Gastroesophageal sphincter (tissue), 4 donors: Measurements from ENCODE around the gene NCF4. TPM values are rescaled to one million over a fixed set of nuclear protein-coding genes. Genes with fewer than 3 reads are reported as not detected.

ENCODE experiments used
- ATAC-seq: fragments of 150-250 bp; one replicate; pipeline ENCODE4 v1.9.1; 2016; ENCODE audit warnings: mild to moderate bottlenecking, moderate library complexity
- H3K27ac ChIP-seq, 4 donors: fragments of 200-600 bp; sonication (generic) in 3 of 4; 1 replicate in 3 of 4; 2 replicates in 1 of 4; pipeline ENCODE4 v1.5.1; 2016 to 2019
- H3K27me3 ChIP-seq: fragments of 200-600 bp; sonication (generic); one replicate; pipeline ENCODE4 v1.5.1; 2019
- H3K36me3 ChIP-seq, 2 donors: fragments of 200-600 bp; sonication (generic); one replicate each; pipeline ENCODE4 v1.5.1; 2019; ENCODE audit warnings: control low read depth in 1 of 2
- H3K4me1 ChIP-seq, 3 donors: fragments of 200-600 bp; sonication (generic); 1 replicate in 2 of 3; 2 replicates in 1 of 3; pipeline ENCODE4 v1.5.1; 2016 to 2019; ENCODE audit warnings: control low read depth in 2 of 3
- H3K4me3 ChIP-seq, 2 donors: fragments of 200-600 bp; sonication (generic); one replicate each; pipeline ENCODE4 v1.5.1; 2019; ENCODE audit warnings: mild to moderate bottlenecking in 1 of 2, moderate library complexity in 1 of 2
- H3K9me3 ChIP-seq, 3 donors: fragments of 200-600 bp; sonication (generic); one replicate each; pipeline ENCODE4 v1.5.1; 2017 to 2019; ENCODE audit warnings: control low read depth in 2 of 3
- EP300 ChIP-seq: sonication (generic); formaldehyde crosslinking; IDR thresholded peaks from one replicate; pipeline ENCODE4 v1.6.1; 2017; ENCODE audit warnings: antibody characterized with exemption, mild to moderate bottlenecking
- POLR2A ChIP-seq, 2 donors: fragments of 450-650 bp; IDR thresholded peaks; one replicate each; pipeline ENCODE4 v1.6.1; 2017; ENCODE audit warnings: antibody characterized with exemption in 2 of 2, mild to moderate bottlenecking in 2 of 2, moderate library complexity in 1 of 2
- POLR2AphosphoS5 ChIP-seq: sonication (generic); formaldehyde crosslinking; IDR thresholded peaks from one replicate; pipeline ENCODE4 v1.6.1; 2017; ENCODE audit warnings: antibody characterized with exemption
- WGBS, 2 donors: methylation state at CpG; one replicate each; pipeline ENCODE4 v1.1.5; 2018; ENCODE audit warnings: low coverage in 1 of 2; 5-methylcytosine and 5-hydroxymethylcytosine counted together
- total RNA-seq, 4 donors: library from RNA; depleted of rRNA; stranded (reverse); fragments of >200 nt; gene quantifications; one replicate each; pipeline ENCODE4 v1.1.0, GENCODE V29; 2016
- TF ChIP-seq, protein P1 (sequence below), 4 experiments: fragments of 200-600 bp in 2 of 4; fragments of 450-650 bp in 2 of 4; sonication (generic) in 1 of 4; IDR thresholded peaks; one replicate each; pipeline ENCODE4 v1.5.1; 2017 to 2019; ENCODE audit warnings: antibody characterized with exemption in 4 of 4, mild to moderate bottlenecking in 2 of 4, moderate library complexity in 2 of 4

Gene NCF4
- total RNA-seq, 4 donors from 2014 or later, result 5.4 to 20.5 (median 10.6) TPM

DNA sequence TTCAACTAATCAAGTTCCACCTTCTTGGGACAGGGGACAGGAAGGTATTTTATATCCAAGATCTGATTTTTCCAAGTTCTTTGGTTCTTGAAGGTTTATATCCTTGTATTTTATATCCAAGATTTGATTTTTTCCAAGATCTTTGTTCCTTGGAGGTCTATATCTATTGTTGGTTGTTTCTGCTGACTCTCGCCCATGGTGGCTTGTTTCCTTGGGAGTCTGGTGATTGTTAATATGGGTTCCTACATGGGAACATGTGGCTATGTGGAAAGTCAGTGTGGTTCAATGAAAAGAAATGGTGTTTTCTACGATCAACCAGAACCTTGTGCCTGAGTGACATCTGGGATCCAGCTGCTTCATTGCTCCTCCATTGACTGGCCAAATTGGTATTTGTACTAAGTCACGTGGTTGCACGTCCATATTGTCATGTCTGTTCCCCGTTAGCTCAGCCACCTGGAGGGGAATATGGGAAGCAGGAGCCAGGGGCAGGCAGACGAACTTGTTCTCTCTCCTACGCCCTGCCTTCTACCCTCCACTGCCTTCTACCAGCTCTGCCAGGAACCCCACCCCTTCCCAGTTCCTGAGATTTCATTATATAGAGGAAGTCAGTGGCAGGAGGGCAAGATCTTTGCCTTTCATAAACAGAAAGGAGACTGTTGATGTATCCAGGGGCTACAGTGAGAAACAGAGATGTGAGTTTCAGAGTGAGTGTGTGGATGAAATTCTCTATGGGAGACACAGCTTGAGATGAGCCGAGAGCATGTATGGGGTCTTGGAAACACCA, 41.5 kb downstream of the NCF4 start:
- WGBS, 2 donors, result 49 to 88% methylated on average over 2 to 7 of the region's 8 CpGs
- Histone ChIP-seq H3K4me1 (no peaks in the 10 kb centered on the region), H3K27me3 (peaks cover 61% of the 10 kb centered on the region), H3K9me3 (peaks cover 0 to 18% (median 0%) of the 10 kb centered on the region in 3 donors), H3K4me3 (no peak overlapping the region), H3K36me3 (no peaks in the 10 kb centered on the region), H3K27ac (no peak overlapping the region)
- ATAC-seq, result peak; percentile 51
- TF ChIP-seq, protein P1, sequence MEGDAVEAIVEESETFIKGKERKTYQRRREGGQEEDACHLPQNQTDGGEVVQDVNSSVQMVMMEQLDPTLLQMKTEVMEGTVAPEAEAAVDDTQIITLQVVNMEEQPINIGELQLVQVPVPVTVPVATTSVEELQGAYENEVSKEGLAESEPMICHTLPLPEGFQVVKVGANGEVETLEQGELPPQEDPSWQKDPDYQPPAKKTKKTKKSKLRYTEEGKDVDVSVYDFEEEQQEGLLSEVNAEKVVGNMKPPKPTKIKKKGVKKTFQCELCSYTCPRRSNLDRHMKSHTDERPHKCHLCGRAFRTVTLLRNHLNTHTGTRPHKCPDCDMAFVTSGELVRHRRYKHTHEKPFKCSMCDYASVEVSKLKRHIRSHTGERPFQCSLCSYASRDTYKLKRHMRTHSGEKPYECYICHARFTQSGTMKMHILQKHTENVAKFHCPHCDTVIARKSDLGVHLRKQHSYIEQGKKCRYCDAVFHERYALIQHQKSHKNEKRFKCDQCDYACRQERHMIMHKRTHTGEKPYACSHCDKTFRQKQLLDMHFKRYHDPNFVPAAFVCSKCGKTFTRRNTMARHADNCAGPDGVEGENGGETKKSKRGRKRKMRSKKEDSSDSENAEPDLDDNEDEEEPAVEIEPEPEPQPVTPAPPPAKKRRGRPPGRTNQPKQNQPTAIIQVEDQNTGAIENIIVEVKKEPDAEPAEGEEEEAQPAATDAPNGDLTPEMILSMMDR (IDR thresholded peaks at IDR 0.05), result no peak
- TF ChIP-seq POLR2A (IDR thresholded peaks at IDR 0.05) (no peak), POLR2AphosphoS5 (no peak), EP300 (no peak)

DNA sequence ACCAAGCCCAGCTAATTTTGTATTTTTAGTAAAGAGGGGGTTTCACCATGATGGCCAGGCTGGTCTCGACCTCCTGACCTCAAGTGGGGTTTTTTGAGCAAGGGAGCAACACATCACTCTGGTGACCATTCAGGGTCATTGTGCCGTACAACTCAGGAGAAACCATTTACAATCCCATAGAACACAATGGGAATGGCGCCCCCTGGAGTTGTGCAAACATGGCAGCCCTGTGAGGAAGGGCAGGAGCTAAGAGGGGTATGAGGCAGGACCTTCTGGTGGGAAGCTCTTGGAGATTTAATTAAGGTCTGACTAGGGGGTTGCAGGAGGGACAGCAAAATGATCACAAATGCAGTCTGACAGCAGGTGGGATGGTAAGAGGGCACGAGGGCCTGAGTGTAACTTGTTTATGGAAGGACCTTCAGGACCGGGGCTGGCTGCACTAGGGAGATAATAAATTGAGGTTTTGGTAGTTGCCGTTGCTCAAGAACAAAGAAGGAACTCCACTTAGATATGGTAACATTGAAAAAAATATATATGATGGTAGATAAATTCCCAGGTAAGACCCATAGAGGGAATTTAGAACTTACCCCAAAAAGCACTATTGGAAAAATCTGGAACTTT, 43.6 kb downstream of the NCF4 start:
- ATAC-seq, result no peak
- no peak overlapping the region for H3K27ac ChIP-seq
- TF ChIP-seq POLR2AphosphoS5 (no peak), EP300 (no peak), POLR2A (IDR thresholded peaks at IDR 0.05) (no peak)
- TF ChIP-seq, protein P1 (IDR thresholded peaks at IDR 0.05), result no peak
- no peak overlapping the region for H3K4me3 ChIP-seq
- WGBS, 2 donors, result 40 to 78% methylated on average over 3 to 4 of the region's 6 CpGs
- peaks cover 48% of the 10 kb centered on the region for H3K27me3 ChIP-seq
- H3K9me3 ChIP-seq, result peaks cover 0 to 13% (median 0%) of the 10 kb centered on the region in 3 donors
- H3K36me3 ChIP-seq, result no peaks in the 10 kb centered on the region
- no peaks in the 10 kb centered on the region for H3K4me1 ChIP-seq

DNA sequence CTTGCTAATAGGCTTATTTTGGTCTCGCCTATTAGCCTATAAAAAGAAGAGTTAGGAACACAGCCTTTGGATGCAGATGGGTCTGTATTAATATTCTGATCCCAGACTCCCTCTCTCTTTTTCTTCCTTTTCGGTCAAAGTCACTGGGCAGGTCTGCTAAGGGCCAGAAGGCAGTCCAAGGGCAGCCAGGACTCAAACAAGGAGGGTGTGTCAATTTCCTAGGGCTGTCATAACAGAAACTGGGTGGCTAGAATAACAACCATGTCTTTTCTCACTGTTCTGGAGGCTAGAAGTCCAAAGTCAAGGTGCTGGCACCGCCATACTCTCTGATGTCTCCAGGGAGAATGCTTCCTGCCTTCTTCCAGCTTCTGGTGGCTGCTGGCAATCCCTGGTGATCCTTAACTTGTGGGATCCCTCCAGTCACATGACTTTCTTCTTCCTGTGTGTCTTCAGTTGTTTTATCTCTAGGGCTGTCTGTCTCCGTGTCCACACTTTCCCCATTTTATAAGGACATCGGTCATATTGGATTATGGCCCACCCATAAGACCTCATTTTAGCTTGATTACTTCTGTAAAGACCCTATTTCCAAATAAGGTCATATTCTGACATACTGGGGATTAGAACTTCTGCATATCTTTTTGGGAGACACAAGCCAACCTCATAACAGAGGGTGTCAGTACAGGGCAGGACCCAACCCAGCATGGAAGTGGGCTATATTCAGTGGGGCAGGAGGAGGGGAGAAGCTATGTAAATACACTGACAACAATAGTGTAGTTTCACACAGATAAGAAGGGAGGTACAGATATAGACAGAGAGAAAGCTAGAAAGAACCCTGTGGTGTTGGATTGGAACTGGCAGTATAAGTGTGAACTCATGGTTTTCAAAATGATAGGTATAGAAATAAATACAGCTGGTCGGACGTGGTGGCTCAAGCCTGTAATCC, 46.7 kb downstream of the NCF4 start:
- no peak overlapping the region for H3K27ac ChIP-seq
- peaks cover 0 to 1% (median 0%) of the 10 kb centered on the region in 3 donors for H3K9me3 ChIP-seq
- H3K36me3 ChIP-seq, result no peaks in the 10 kb centered on the region
- no peak for ATAC-seq
- peaks cover 39% of the 10 kb centered on the region for H3K27me3 ChIP-seq
- WGBS, 2 donors, result 74 to 84% methylated on average over 4 to 7 of the region's 7 CpGs
- no peak for TF ChIP-seq EP300
- TF ChIP-seq POLR2A (IDR thresholded peaks at IDR 0.05), result no peak
- TF ChIP-seq, protein P1 (IDR thresholded peaks at IDR 0.05), result no peak
- no peak for TF ChIP-seq POLR2AphosphoS5
- H3K4me1 ChIP-seq, result no peaks in the 10 kb centered on the region
- H3K4me3 ChIP-seq, result no peak overlapping the region

DNA sequence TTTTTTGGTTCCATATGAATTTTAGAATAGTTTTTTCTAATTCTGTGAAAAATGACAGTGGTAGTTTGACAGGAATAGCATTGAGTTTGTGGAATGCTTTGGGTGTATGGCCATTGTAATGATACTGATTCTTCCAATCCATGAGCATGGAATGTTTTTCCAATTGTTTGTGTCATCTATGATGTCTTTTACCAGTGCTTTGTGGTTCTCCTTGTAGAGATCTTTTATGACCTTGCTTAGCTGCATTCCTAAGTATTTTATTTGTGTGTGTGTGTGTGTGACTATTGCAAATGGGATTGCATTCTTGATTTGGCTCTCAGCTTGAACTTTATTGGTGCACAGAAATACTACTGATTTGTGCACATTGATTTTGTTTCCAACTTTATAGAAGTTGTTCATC, 49.7 kb downstream of the NCF4 start:
- H3K9me3 ChIP-seq, result no peaks in the 10 kb centered on the region
- no peak overlapping the region for H3K27ac ChIP-seq
- H3K4me1 ChIP-seq, result no peaks in the 10 kb centered on the region
- no peak overlapping the region for H3K4me3 ChIP-seq
- TF ChIP-seq POLR2A (IDR thresholded peaks at IDR 0.05), result no peak
- TF ChIP-seq EP300, result no peak
- no peak for TF ChIP-seq POLR2AphosphoS5
- TF ChIP-seq, protein P1 (IDR thresholded peaks at IDR 0.05), result no peak
- peaks cover 39% of the 10 kb centered on the region for H3K27me3 ChIP-seq
- ATAC-seq, result no peak
- H3K36me3 ChIP-seq, result no peaks in the 10 kb centered on the region
